Omental fat pad (tissue), 4 donors: ENCODE results near the gene GPRC5B. TPM values are rescaled to one million over a fixed set of nuclear protein-coding genes. Genes with fewer than 3 reads are reported as not detected.

Experiments used
- ATAC-seq: fragments of 150-250 bp; one replicate; pipeline ENCODE4 v1.9.1; 2016; ENCODE audit warnings: mild to moderate bottlenecking, moderate library complexity; ENCODE audit not compliant: low FRiP score
- DNase-seq: peaks from one replicate; pipeline ENCODE4 v3.0.0-alpha.2; 2019; ENCODE audit warnings: low spot score
- CTCF ChIP-seq, 3 donors: fragments of 450-650 bp; IDR thresholded peaks; one replicate each; pipeline ENCODE4 v1.5.1; 2016 to 2017; ENCODE audit warnings: antibody characterized with exemption in 3 of 3, mild to moderate bottlenecking in 3 of 3, moderate library complexity in 2 of 3
- total RNA-seq, 4 donors: library from RNA; depleted of rRNA; stranded (reverse); fragments of >200 nt; gene quantifications; one replicate each; pipeline ENCODE4 v1.1.0, GENCODE V29; 2016

Gene GPRC5B
- total RNA-seq, 4 donors from 2014 or later: 15.4 to 36.3 (median 30.7) TPM

DNA sequence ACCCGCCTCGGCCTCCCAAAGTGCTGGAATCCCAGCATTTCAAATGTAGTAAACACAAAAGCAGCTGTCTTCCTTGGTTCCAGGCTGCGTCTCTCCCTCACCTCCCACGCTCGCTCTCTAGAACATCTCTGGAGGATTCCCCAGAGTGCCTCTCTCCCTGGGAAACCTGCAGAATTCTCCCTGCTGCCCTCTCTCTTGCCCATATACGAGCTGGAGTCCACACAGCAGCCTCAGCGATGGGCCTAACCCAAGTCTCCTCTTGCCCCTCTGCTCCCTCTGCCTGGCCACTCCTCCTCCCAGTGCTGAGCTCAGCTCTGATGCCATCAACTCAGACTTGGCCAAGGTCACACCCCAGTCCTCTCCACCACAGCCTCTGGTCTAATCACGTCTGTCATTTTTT, 10.6 kb downstream of the GPRC5B start:
- DNase-seq (no peak), ATAC-seq (no peak)
- TF ChIP-seq CTCF (IDR thresholded peaks at IDR 0.05): no peak

- no peak for TF ChIP-seq CTCF (IDR thresholded peaks at IDR 0.05)
- no peak for ATAC-seq
- DNase-seq: no peak
Measured at GRCh38 chr16:19872935-19873334, 11.7 kb downstream of the GPRC5B start.

GRCh38 chr16:19872179-19872863, 12.3 kb downstream of the GPRC5B start:
- TF ChIP-seq CTCF (IDR thresholded peaks at IDR 0.05): no peak
- ATAC-seq (no peak), DNase-seq (no peak)

GRCh38 chr16:19871721-19872120, 12.9 kb downstream of the GPRC5B start:
- no peak for ATAC-seq
- TF ChIP-seq CTCF (IDR thresholded peaks at IDR 0.05): no peak
- DNase-seq: no peak

GRCh38 chr16:19868421-19868820, 16.2 kb downstream of the GPRC5B start:
- DNase-seq (no peak), ATAC-seq (no peak)
- no peak for TF ChIP-seq CTCF (IDR thresholded peaks at IDR 0.05)

GRCh38 chr16:19864566-19864965, 20.1 kb downstream of the GPRC5B start:
- no peak for TF ChIP-seq CTCF (IDR thresholded peaks at IDR 0.05)
- no peak for ATAC-seq
- no peak for DNase-seq

DNA sequence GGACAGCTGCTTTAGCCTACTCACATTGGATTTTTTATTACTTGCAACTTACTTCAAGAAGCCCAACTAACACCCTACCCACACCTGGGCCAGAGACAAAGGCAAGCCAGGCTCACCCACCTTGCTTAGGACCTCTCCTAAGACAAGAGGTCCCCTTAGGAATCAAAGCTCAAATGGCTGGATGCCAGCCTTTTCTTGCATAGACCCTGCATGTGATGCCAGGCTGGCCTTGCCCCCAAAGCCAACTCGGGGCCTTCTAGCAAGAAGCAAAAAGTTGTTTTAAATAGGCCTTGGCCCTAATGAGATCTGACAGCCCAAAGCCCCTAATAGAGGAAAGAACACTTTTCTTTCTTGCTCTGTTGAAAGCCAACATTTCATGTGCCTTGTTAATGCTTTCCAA, 20.7 kb downstream of the GPRC5B start:
- DNase-seq (no peak), ATAC-seq (no peak)
- TF ChIP-seq CTCF (IDR thresholded peaks at IDR 0.05): no peak
